Skeletal muscle satellite cell (primary cell): ENCODE data around the gene SCLT1. TPM values are rescaled to one million over a fixed set of nuclear protein-coding genes. Genes with fewer than 3 reads are reported as not detected.
A peak's percentile ranks its signal among the peaks of the same experiment; 100 is the strongest.
"Not testable (repeated sequence)": the region's sequence is repeated elsewhere in the genome, so short reads cannot be mapped to it uniquely, and the experiment has no call there.

Source experiments
- H3K27me3 ChIP-seq: 2 replicates; pipeline ENCODE4 v1.7.0; 2013; ENCODE audit warnings: low read length; ENCODE audit not compliant: control insufficient read depth, insufficient read depth
- H3K36me3 ChIP-seq: 2 replicates; pipeline ENCODE4 v1.7.0; 2013; ENCODE audit warnings: mild to moderate bottlenecking, control low read depth, low read length; ENCODE audit not compliant: insufficient read depth
- H3K4me1 ChIP-seq: 2 replicates; pipeline ENCODE4 v1.7.0; 2013; ENCODE audit warnings: low read length; ENCODE audit not compliant: control insufficient read depth, insufficient read depth
- H3K4me2 ChIP-seq: 2 replicates; pipeline ENCODE4 v1.7.0; 2013; ENCODE audit warnings: mild to moderate bottlenecking, low read length
- H3K4me3 ChIP-seq: 2 replicates; pipeline ENCODE4 v1.7.0; 2013; ENCODE audit warnings: low read length
- H3K9ac ChIP-seq: 2 replicates; pipeline ENCODE4 v1.7.0; 2013; ENCODE audit warnings: mild to moderate bottlenecking, low read depth, low read length, moderate library complexity
- H3K9me3 ChIP-seq: replicated peaks from 2 replicates; pipeline ENCODE4 v1.7.0; 2013; ENCODE audit warnings: mild to moderate bottlenecking, control low read depth, low read length
- total RNA-seq: library from RNA; depleted of rRNA; stranded (reverse); fragments of >200 nt; gene quantifications from 2 replicates; pipeline ENCODE4 v1.2.3, GENCODE V29; 2012; rRNA removed

Gene SCLT1
- 10.9 and 15.0 TPM in 2 replicates for total RNA-seq

DNA sequence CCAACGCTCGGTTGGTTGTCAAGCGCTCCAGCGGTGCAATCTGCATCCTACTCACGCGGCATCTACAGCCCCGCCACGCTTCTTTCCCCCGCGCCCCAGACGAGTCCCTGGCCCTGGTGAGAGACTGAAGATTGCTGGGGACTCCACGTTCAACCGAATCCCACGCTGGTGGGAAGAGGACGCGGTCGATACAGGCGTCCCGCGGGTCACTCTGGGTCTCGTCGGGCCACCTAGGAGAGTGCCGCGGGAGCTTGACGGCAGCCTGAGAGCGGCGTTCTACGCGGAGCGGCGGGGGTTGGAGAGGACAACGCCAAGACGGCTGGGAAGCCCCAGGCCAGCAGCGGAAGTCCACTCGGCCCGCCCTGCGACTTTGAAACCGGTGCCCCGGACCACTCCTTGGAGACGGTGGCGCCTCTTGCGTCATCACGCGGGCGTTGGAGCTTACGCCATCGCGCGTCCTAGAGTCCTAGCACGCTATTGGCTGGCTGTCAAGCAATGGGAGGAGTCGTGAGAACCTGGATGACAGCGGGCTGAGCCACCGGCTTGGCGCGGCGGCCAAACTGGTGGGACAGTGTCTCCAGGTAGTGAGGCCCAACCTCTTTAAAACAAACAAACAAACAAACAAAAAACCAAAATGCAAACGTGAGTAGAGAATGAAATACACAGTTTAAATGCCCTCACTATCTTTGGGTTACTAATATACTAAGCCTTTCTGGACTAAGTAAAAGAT is at the start of gene SCLT1:
SCLT1 (minus strand) TSS at position 349 of the 730 bp plus-strand sequence. CDS start 436 bp downstream, outside the sequence.
- peak within 1 kb of the TSS; percentile 82 for H3K4me2 ChIP-seq
- H3K9me3 ChIP-seq = no peaks in the 10 kb centered on the region
- no peaks in the 10 kb centered on the region for H3K27me3 ChIP-seq
- no peaks in the 10 kb centered on the region for H3K36me3 ChIP-seq
- peaks cover 13% of the 10 kb centered on the region for H3K4me1 ChIP-seq
- peak within 1 kb of the TSS; percentile 90 for H3K9ac ChIP-seq
- H3K4me3 ChIP-seq = peak within 1 kb of the TSS; percentile 88

DNA sequence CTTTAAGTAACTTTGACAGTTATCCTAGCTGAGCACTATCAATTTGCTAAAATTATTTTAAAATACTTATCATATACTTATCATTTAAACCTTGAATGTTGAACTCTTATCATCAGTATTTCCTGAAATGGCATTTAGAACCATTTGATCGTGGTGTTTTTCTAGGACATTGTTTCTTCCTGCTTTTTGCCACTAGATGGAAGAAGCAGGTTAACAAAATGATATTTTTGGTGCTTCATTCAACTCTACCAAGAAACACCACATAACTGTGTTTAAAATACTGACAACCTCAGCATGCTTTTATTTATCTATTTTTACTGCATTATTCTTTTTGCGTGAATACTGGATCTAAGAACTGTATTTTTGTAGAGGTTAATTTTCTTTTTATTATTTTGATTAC is 47.2 kb upstream of the SCLT1 start:
- no peaks in the 10 kb centered on the region for H3K36me3 ChIP-seq
- no peak overlapping the region for H3K9ac ChIP-seq
- no peak overlapping the region for H3K4me3 ChIP-seq
- H3K4me2 ChIP-seq = no peak overlapping the region
- H3K4me1 ChIP-seq = no peaks in the 10 kb centered on the region
- H3K9me3 ChIP-seq = no peaks in the 10 kb centered on the region
- no peaks in the 10 kb centered on the region for H3K27me3 ChIP-seq

DNA sequence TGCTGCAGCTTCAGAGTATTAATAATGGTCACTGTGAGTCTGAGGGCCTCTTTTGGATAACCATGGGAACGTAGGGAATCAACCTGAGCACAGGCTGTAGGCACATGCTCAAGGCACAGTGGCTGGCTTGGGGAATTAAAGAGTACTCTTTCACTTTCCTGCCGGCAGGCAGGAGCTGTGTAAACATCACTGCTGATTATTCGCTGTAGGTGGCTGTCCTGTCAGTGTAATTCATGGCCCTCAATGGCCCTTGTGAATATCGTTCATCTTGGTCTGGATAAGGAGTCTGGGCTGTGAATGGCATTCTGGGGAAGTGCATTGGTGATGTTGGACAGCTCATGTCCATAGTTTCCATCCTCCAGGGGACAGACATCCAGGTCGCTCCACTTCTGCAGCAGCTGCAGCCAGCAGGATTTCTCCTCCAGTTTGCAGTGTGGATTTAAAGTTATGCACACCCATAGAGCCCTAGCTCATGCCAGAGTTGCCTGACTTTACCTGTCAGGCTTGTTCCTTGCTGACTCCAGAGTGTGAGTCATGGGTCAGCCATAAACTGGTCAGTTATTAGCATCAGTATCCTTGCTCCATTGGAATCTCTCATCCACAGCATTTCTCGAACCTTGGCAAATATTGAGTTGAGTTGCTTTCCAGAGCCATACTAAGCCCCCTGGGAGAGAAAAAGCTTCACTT is 45.6 kb upstream of the SCLT1 start:
- H3K4me2 ChIP-seq = no peak overlapping the region

DNA sequence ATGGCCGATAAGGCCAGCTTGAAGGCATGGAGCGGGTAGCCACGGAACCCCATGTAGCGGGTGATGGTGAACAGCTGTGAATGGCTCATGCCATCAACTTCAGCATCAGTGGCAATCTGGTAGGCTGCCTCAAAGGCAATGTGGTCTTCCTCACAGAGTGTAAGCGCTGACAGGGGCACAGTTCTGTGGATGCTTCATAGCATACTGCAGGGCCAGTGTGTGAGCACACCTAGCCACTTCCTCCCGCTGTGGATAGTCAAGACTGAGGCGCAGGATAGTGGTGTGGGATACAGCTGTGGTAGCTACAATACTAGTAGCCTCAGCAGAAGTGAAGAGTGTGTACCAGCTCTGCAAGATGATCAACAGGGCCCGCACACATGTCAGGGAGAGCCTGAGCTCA is 43.1 kb upstream of the SCLT1 start:
- no peak overlapping the region for H3K4me2 ChIP-seq
- H3K36me3 ChIP-seq = no peaks in the 10 kb centered on the region
- H3K27me3 ChIP-seq = no peaks in the 10 kb centered on the region
- H3K4me1 ChIP-seq = no peaks in the 10 kb centered on the region
- H3K4me3 ChIP-seq = no peak overlapping the region
- H3K9ac ChIP-seq = no peak overlapping the region
- no peaks in the 10 kb centered on the region for H3K9me3 ChIP-seq

More for the DNA sequence above, 45.6 kb upstream of the SCLT1 start:
- Histone ChIP-seq H3K36me3 (no peaks in the 10 kb centered on the region), H3K4me3 (no peak overlapping the region), H3K27me3 (no peaks in the 10 kb centered on the region), H3K9me3 (no peaks in the 10 kb centered on the region), H3K4me1 (no peaks in the 10 kb centered on the region), H3K9ac (no peak overlapping the region)

DNA sequence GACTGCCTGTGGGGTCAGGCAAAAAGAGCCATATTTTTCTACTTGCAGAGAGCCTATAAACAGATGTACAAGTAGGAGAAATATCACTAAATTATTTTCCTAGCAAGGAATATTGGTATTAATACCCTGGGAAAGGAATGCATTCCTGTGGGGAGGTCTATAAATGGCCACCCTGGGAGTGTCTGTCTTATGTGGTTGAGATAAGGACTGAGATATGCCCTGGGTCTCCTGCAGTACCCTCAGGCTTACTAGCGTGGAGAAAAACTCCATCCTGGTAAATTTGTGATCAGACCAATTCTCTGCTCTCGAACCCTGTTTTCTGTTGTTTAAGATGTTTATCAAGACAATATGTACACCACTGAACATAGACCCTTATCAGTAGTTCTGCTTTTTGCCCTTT is 38.0 kb upstream of the SCLT1 start:
- H3K27me3 ChIP-seq = no peaks in the 10 kb centered on the region
- no peaks in the 10 kb centered on the region for H3K36me3 ChIP-seq
- no peak overlapping the region for H3K4me3 ChIP-seq

DNA sequence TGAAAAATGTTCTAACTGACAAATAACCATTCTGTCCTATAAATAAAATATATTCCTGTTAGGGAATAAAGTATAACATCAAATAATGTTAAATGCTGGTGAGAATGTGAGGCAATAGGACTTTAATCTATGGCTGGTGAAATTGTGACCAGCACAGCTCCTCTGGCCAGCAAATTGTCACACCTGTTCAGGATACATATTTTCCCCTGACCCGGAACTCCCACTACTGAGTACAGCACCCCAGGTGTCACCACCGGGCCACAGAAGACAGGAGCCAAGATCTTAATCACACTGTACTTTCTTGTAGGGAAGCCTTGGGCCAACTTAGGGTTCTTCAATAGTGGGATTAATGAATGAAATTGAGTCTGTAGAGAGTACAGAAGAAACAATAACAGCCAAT is 35.8 kb upstream of the SCLT1 start:
- no peaks in the 10 kb centered on the region for H3K27me3 ChIP-seq
- no peaks in the 10 kb centered on the region for H3K4me1 ChIP-seq
- no peak overlapping the region for H3K9ac ChIP-seq
- no peak overlapping the region for H3K4me2 ChIP-seq
- H3K4me3 ChIP-seq = no peak overlapping the region
- no peaks in the 10 kb centered on the region for H3K9me3 ChIP-seq
- no peaks in the 10 kb centered on the region for H3K36me3 ChIP-seq

More for the DNA sequence above, 38.0 kb upstream of the SCLT1 start:
- Histone ChIP-seq H3K4me2 (no peak overlapping the region), H3K9ac (no peak overlapping the region), H3K4me1 (no peaks in the 10 kb centered on the region), H3K9me3 (no peaks in the 10 kb centered on the region)

DNA sequence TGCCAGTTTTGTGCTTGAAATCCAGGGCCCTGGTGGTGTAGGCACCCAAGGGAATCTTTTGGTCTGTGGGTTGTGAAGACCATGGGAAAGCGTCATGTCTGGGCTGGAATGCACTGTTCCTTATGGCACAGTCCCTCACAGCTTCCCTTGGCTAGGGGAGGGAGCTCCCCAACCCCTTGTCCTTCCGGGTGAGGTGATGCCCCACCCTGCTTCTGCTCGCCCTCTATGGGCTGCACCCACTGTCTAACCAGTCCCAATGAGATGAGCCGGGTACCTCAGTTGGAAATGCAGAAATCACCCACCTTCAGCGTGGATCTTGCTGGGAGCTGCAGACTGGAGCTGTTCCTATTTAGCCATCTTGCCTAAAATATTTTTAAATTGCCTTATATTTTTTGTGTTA is 33.3 kb upstream of the SCLT1 start:
- H3K27me3 ChIP-seq, H3K4me3 ChIP-seq, H3K4me1 ChIP-seq: not testable (repeated sequence)

DNA sequence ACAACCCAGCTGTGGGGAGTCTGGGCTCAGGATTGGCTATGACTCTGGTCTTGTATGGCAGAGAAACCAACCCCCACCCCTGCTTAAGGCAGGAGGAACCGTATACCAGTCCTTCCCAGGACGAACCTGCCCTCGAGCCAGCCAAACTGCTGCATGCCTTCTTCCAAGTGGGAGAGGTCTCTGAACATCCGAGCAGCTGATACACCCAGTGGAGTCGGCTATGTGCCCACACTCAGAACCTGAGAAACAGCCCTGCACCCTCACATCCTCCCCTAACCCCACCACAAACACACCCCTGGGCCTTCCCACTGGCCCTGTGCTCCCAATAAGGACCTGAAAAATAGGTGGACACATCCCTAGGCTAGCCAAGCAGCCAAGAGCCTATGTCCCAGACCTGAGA is 24.4 kb upstream of the SCLT1 start:
- Histone ChIP-seq H3K36me3 (no peaks in the 10 kb centered on the region), H3K4me2 (no peak overlapping the region), H3K9ac (no peak overlapping the region), H3K4me3 (no peak overlapping the region), H3K4me1 (no peaks in the 10 kb centered on the region), H3K9me3 (no peaks in the 10 kb centered on the region), H3K27me3 (no peaks in the 10 kb centered on the region)

More for the DNA sequence above, 33.3 kb upstream of the SCLT1 start:
- H3K36me3 ChIP-seq, H3K9me3 ChIP-seq, H3K9ac ChIP-seq, H3K4me2 ChIP-seq: not testable (repeated sequence)

DNA sequence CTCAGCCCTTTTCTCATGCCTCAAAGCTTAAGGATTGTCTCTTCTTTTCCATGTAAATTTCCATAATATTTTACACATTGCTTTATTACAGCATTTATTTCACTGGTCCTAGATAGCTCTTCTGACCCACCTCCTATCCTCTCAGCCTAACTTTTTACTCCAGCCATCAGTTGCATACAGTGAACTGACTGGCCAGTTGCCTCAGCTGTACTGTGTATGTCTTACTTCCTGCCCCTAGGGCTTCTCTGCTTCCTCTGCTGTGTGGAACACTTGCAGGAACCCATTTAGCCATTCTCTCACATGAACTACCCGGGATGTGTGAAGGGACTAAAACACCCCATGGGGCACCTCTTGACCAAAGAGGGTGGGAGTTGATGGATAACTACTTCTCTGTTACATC is 20.6 kb upstream of the SCLT1 start:
- H3K36me3 ChIP-seq = peaks cover 5% of the 10 kb centered on the region
- no peaks in the 10 kb centered on the region for H3K4me1 ChIP-seq
- no peak overlapping the region for H3K9ac ChIP-seq
- H3K9me3 ChIP-seq = no peaks in the 10 kb centered on the region
- no peak overlapping the region for H3K4me3 ChIP-seq
- H3K27me3 ChIP-seq = no peaks in the 10 kb centered on the region
- no peak overlapping the region for H3K4me2 ChIP-seq

DNA sequence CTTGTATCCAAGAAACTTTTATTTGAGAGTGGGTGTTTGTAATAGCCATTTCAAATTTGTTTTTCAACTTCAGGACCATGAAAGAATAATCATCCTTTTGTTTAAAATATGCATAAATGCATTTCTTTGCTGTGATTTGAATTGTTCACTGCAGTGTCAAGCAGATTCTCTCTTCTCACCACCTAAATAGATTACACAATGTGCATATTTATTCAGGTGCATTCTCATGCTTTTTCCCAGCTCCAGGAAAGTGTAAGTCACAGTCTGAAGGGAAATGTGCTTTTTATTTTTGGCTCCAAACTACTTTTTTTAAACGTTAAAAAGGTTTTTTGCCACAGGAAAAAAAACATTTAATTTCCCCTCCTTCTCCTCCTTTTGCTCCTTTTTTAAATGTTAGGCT is 20.1 kb upstream of the SCLT1 start:
- Histone ChIP-seq H3K36me3 (peaks cover 5% of the 10 kb centered on the region), H3K27me3 (no peaks in the 10 kb centered on the region), H3K9ac (no peak overlapping the region), H3K4me2 (no peak overlapping the region), H3K9me3 (no peaks in the 10 kb centered on the region), H3K4me3 (no peak overlapping the region), H3K4me1 (no peaks in the 10 kb centered on the region)

DNA sequence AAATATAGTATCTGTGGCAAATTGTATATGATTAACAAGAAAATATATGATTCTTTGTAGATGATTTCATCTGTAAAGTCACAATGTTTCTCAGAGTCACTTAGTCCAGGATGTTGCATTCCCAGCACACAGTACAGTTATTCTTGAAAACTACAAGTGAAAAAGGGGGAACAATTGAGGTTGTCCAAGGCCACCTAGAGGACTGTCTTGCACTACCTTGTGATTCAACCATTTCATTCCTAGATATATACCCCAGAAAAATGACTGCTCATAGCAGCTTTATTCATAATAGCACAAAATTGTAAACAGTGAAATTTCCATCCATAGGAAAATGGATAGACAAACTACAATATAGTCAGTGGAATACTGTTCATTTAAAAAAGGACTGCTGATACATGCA is 18.6 kb upstream of the SCLT1 start:
- Histone ChIP-seq H3K27me3 (no peaks in the 10 kb centered on the region), H3K9ac (no peak overlapping the region), H3K9me3 (no peaks in the 10 kb centered on the region), H3K4me2 (no peak overlapping the region), H3K36me3 (peaks cover 5% of the 10 kb centered on the region), H3K4me1 (no peaks in the 10 kb centered on the region), H3K4me3 (no peak overlapping the region)

DNA sequence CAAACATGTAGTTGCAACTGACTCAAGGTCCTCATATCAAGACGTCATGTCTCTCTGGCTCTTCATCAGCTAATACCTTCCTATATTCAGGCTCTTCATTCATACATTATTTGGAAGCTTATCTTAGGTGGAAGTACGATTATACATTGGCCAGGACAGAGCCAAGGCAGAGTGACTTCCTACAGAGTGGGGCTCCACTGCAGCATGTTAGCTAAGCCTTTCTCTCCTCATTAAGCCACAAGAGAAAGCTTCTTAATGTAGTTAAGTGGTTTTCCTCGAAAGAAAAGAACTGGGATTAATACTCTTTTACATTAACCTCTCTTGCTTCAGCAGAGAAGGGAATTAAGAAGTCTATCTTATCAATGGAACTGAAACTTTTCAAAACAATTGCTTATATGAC is 17.6 kb upstream of the SCLT1 start:
- no peak overlapping the region for H3K4me2 ChIP-seq
- no peak overlapping the region for H3K4me3 ChIP-seq
- peaks cover 5% of the 10 kb centered on the region for H3K36me3 ChIP-seq
- no peaks in the 10 kb centered on the region for H3K4me1 ChIP-seq
- no peaks in the 10 kb centered on the region for H3K27me3 ChIP-seq
- H3K9me3 ChIP-seq = no peaks in the 10 kb centered on the region
- H3K9ac ChIP-seq = no peak overlapping the region
